ENCODE results near the gene EPHA7.

The EPHA7 gene

GRCh38 chr6:93358435-93358834 lies 60.9 kb downstream of the EPHA7 start:
- no peak overlapping the region for H3K4me3 ChIP-seq (ENCODE audit: low read depth, low read length)
- in situ Hi-C loops (cut with HindIII; ENCODE audit: low sequenced_read_pairs): no loop called here
- no peak for DNase-seq (ENCODE audit: low read depth, low spot score)
- no peak for TF ChIP-seq CTCF (IDR thresholded peaks at IDR 0.05; ENCODE audit: low read depth, low read length)

- TF ChIP-seq CTCF (IDR thresholded peaks at IDR 0.05; ENCODE audit: low read depth, low read length): no peak
- DNase-seq (ENCODE audit: low read depth, low spot score): no peak
- no peak overlapping the region for H3K4me3 ChIP-seq (ENCODE audit: low read depth, low read length)
- in situ Hi-C loops (cut with HindIII; ENCODE audit: low sequenced_read_pairs): no loop called here
Measured at GRCh38 chr6:93352604-93353003, 66.8 kb downstream of the EPHA7 start.

GRCh38 chr6:93351222-93351621 lies 68.1 kb downstream of the EPHA7 start:
- no peak overlapping the region for H3K4me3 ChIP-seq (ENCODE audit: low read depth, low read length)

GRCh38 chr6:93350774-93351173 lies 68.6 kb downstream of the EPHA7 start:
- in situ Hi-C loops (cut with HindIII; ENCODE audit: low sequenced_read_pairs): no loop called here

More at GRCh38 chr6:93351222-93351621, 68.1 kb downstream of the EPHA7 start:
- TF ChIP-seq CTCF (IDR thresholded peaks at IDR 0.05; ENCODE audit: low read depth, low read length): no peak
- no peak for DNase-seq (ENCODE audit: low read depth, low spot score)
- in situ Hi-C loops (cut with HindIII; ENCODE audit: low sequenced_read_pairs): no loop called here

GRCh38 chr6:93344333-93344835 lies 75.0 kb downstream of the EPHA7 start:
- in situ Hi-C loops (cut with HindIII; ENCODE audit: low sequenced_read_pairs): no loop called here
- TF ChIP-seq CTCF (IDR thresholded peaks at IDR 0.05; ENCODE audit: low read depth, low read length): no peak
- no peak overlapping the region for H3K4me3 ChIP-seq (ENCODE audit: low read depth, low read length)
- no peak for DNase-seq (ENCODE audit: low read depth, low spot score)

More at GRCh38 chr6:93350774-93351173, 68.6 kb downstream of the EPHA7 start:
- TF ChIP-seq CTCF (IDR thresholded peaks at IDR 0.05; ENCODE audit: low read depth, low read length): no peak
- DNase-seq (ENCODE audit: low read depth, low spot score): no peak
- no peak overlapping the region for H3K4me3 ChIP-seq (ENCODE audit: low read depth, low read length)

GRCh38 chr6:93343476-93343875 lies 75.9 kb downstream of the EPHA7 start:
- no peak overlapping the region for H3K4me3 ChIP-seq (ENCODE audit: low read depth, low read length)
- in situ Hi-C loops (cut with HindIII; ENCODE audit: low sequenced_read_pairs): no loop called here
- DNase-seq (ENCODE audit: low read depth, low spot score): no peak
- TF ChIP-seq CTCF (IDR thresholded peaks at IDR 0.05; ENCODE audit: low read depth, low read length): no peak

All from astrocyte of the spinal cord (primary cell).